ENCODE data around the gene MLLT1. TPM values are rescaled to one million over a fixed set of nuclear protein-coding genes. Genes with fewer than 3 reads are reported as not detected.

The MLLT1 gene
- total RNA-seq, 1 experiment from 2014 or later, result 5.8 TPM

- in situ Hi-C loops (cut with HindIII; ENCODE audit: low pct_unique_long_range_greater_than_20kb, low sequenced_read_pairs), result no loop called here
- no peak for DNase-seq (ENCODE audit: low read depth, low spot score)
Observed at GRCh38 chr19:6246174-6247006, 33.4 kb downstream of the MLLT1 start.

- in situ Hi-C loops (cut with HindIII; ENCODE audit: low pct_unique_long_range_greater_than_20kb, low sequenced_read_pairs), result no loop called here
- no peak for DNase-seq (ENCODE audit: low read depth, low spot score)
Observed at GRCh38 chr19:6242677-6243076, 37.1 kb downstream of the MLLT1 start.

- DNase-seq (ENCODE audit: low read depth, low spot score), result peak; percentile 83
- in situ Hi-C loops (cut with HindIII; ENCODE audit: low pct_unique_long_range_greater_than_20kb, low sequenced_read_pairs), result no loop called here
Observed at GRCh38 chr19:6241680-6242377, 37.9 kb downstream of the MLLT1 start.

DNA sequence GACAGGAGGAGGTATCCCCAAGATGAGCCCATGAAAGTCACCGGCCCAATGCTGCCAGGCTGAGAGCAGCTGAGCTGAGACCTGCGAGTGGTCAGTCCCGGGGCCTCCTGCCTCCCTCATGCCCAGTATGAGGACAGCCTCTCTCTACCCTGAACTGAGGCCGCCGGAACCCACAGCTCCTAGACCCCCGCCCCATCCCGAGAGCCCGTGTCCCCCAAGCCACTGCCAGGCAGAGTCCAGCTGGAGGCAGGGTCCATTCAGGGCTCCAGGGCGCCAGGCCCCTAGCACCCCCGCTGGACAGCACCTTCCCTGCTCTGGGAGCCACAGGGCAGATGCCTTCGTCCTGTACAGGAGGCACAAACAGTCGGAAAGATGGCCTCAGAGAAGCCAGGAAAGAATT is 38.7 kb downstream of the MLLT1 start:
- no peak for DNase-seq (ENCODE audit: low read depth, low spot score)
- in situ Hi-C loops (cut with HindIII; ENCODE audit: low pct_unique_long_range_greater_than_20kb, low sequenced_read_pairs), result no loop called here

- no peak for DNase-seq (ENCODE audit: low read depth, low spot score)
- in situ Hi-C loops (cut with HindIII; ENCODE audit: low pct_unique_long_range_greater_than_20kb, low sequenced_read_pairs), result no loop called here
Observed at GRCh38 chr19:6239871-6240676, 39.7 kb downstream of the MLLT1 start.

DNA sequence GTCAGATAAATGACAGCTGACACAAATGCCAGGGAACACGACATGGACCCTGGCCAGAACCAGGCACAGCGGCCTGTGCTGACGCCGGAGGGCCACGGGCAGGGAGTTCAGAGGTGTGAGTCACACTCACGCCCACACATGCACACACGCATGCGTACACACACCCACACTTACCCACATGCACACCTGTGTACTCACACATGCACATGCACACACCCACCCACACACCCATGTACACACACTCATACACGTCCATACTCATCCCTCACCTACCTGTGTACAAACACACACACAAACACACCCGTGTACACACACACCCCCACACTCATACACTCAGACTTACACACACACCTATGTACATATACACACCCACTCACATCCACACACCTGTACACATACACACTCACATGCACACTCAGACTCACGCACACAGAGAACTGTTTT is 40.4 kb downstream of the MLLT1 start:
- in situ Hi-C loops (cut with HindIII; ENCODE audit: low pct_unique_long_range_greater_than_20kb, low sequenced_read_pairs), result no loop called here
- no peak for DNase-seq (ENCODE audit: low read depth, low spot score)

DNA sequence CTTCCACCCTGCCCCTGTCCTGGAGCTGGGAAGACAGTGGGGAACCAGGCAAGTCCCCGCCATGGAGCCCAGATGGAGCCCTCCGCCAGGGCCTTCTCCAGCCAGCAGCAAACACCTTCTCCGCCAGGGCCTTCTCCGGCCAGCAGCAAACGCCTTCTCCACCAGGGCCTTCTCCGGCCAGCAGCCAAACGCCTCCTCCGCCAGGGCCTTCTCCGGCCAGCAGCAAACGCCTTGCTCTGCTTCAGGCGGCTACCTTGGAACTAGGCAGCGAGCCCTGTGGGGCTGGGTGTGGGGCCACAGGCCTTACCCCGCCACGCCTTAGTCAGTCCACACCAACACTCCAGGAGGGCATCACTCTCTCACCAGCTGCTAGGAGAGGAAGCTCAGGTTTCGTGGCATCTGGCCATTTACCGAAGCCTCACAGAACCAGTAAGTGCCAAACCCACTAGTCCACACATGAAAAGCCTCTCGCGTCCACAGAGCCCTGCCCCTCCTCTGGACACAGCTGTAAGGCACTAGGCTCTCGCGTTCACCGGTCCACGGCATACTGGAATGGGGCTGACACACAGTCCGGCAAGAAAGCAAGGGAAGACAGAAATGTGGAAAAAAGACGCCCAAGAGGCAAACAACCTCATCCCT is 41.0 kb downstream of the MLLT1 start:
- in situ Hi-C loops (cut with HindIII; ENCODE audit: low pct_unique_long_range_greater_than_20kb, low sequenced_read_pairs), result no loop called here
- no peak for DNase-seq (ENCODE audit: low read depth, low spot score)

GRCh38 chr19:6238256-6238642 is 41.5 kb downstream of the MLLT1 start:
- no peak for DNase-seq (ENCODE audit: low read depth, low spot score)
- in situ Hi-C loops (cut with HindIII; ENCODE audit: low pct_unique_long_range_greater_than_20kb, low sequenced_read_pairs), result no loop called here

DNA sequence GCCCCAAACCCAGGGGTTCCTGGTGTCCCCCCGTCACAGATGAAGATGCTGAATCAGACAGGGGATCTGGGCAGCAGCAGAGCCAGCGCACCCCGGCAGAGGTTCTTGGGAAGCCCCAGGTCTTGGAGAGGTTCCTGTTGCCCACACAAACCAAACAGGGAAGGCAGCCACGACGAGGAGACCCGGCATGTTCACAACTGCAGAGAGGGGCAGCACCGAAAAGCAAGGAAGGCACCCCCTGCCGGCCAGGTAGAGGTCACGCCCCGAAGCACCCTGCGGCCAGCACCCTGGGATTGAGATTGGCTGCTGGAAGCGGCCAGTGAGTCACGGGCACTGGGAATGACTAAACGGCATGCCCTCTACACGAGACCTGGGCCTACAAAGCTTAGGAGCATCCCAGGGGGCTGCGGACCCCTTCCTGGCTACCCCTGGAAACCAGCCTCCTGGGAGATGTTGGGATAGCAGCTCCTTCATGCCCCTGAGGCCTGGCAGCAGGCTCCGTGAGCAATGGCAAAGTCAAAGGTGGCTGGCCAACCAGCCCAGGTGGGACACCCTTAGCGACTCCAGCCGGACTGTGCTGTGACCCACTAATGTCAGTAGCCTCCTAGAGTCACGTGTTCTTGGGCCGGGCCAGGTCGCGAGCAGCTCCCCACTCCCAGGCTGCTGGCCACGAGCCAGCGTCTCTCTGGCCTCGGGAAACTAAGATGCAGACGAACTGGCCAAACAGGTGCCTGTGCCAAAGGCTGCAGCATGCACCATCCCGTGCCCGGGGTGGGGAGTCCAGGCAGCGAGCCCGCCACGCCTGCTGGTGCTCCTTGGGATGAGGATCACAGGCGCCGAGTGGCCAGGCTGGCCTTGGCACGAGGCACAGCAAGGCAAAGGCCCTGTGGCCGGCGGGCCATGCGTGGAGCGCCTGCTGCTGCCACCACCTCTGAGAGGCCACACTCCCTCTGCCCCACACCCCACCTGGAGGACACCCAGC is 43.2 kb downstream of the MLLT1 start:
- in situ Hi-C loops (cut with HindIII; ENCODE audit: low pct_unique_long_range_greater_than_20kb, low sequenced_read_pairs), result no loop called here
- DNase-seq (ENCODE audit: low read depth, low spot score), result no peak

GRCh38 chr19:6235031-6235951 is 44.5 kb downstream of the MLLT1 start:
- DNase-seq (ENCODE audit: low read depth, low spot score), result no peak
- in situ Hi-C loops (cut with HindIII; ENCODE audit: low pct_unique_long_range_greater_than_20kb, low sequenced_read_pairs), result no loop called here

DNA sequence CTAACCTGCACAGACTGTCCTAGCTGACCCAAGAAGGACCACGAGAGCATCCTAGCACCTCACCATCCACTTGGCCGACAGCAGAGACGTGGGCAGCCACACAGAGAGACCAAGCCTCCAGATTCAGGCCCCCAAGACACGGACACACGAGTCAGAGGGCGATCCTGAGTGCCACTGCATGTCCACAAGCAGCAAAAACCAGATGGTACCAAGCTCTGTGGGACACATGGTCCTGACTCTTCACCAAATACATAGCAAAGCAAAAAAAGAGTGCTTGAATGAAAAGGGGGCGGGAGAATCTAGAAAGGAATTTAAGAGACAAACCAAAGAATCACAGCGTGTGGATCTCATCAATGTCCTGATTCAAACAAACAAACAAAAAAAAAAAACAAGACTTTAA is 45.2 kb downstream of the MLLT1 start:
- in situ Hi-C loops (cut with HindIII; ENCODE audit: low pct_unique_long_range_greater_than_20kb, low sequenced_read_pairs), result no loop called here

DNA sequence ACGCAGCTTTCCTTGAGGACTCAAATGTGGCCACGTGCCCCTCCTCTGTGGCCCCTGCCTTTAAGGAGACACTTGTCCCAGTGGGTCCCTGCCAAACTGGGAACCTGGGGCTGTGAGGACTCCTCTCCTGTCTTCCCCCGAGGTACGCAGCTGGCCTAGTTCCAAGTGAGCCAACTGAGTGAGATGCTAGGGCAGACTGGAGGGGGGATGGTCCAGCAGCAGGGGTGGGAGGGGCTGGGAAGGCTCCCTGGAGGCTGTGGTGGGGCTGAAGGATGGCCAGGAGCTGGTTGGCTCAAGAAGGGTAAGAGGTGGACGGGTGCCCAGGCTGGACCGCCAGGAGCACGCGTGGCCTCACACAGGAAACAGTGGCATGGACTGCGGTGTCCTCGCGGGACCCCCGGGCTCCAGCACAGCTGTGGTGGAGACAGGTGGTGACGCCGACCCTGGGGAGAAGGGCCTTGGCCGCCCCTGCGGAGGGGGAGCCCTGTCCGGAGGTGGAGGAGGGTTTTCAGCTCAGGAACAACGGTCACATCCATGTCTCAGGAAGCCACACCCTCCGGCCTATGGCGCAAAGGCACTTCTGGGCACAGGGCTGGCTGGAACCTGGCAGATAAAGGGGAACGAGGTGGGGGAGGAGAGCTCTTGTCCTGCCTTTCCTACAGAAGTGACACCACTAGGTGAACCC is 45.8 kb downstream of the MLLT1 start:
- DNase-seq (ENCODE audit: low read depth, low spot score), result no peak
- in situ Hi-C loops (cut with HindIII; ENCODE audit: low pct_unique_long_range_greater_than_20kb, low sequenced_read_pairs), result no loop called here

More for the DNA sequence above, 45.2 kb downstream of the MLLT1 start:
- no peak for DNase-seq (ENCODE audit: low read depth, low spot score)

DNA sequence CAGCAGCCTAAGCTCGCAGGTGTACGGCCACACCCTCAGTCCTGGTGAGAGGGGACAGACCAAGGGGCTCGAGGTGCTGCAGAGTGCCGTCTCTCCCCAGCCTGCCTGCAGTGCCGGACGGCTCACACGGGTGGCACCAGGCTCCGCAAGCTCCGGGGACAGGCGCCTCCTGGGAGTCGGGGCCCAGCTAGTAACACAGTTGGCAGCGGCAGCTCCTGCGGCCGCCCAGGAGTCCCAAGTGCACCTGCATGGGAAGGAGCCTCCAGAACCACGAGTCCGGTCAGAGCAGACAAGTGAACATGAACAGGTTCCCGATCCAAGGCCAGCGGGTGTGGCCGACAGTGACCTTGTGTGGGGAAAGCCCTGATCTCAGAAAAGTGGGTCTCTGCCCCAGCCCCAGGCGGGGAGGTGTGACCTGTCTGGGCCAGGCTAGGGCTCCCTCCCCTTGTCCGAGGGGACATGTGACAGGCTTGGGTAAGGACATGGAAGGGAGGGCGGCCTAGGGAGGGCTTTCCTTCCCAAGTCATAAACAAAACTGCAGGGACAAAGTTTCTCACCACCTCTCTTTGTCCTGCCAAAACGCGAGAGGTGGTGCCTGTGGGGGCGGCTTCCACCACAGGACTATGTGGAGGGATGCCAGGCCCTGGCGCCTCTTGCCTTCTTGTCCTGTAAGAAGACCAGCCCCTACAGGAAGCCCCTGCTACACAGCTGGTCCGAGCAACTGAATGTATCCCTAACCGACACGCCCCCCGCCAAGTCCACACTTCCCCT is 46.5 kb downstream of the MLLT1 start:
- DNase-seq (ENCODE audit: low read depth, low spot score), result no peak
- in situ Hi-C loops (cut with HindIII; ENCODE audit: low pct_unique_long_range_greater_than_20kb, low sequenced_read_pairs), result no loop called here

- in situ Hi-C loops (cut with HindIII; ENCODE audit: low pct_unique_long_range_greater_than_20kb, low sequenced_read_pairs), result no loop called here
- DNase-seq (ENCODE audit: low read depth, low spot score), result no peak
Observed at GRCh38 chr19:6232601-6233055, 47.1 kb downstream of the MLLT1 start.
